SW 1271 (cell line): ENCODE data around the gene MOB3B.
"Not testable (repeated sequence)": the region's sequence is repeated elsewhere in the genome, so short reads cannot be mapped to it uniquely, and the experiment has no call there.

Experiments used
- DNase-seq, 2 experiments: peaks; one replicate each; lab custom pipeline; 2025; lab: John Stamatoyannopoulos, UW

Gene MOB3B

GRCh38 chr9:27474305-27474704 lies 55.3 kb downstream of the MOB3B start:
- no peak for DNase-seq

- no peak for DNase-seq
Measured at GRCh38 chr9:27473111-27473529, 56.5 kb downstream of the MOB3B start.

GRCh38 chr9:27472195-27472594 lies 57.4 kb downstream of the MOB3B start:
- no peak for DNase-seq

GRCh38 chr9:27471789-27472188 lies 57.8 kb downstream of the MOB3B start:
- no peak for DNase-seq

GRCh38 chr9:27471366-27471765 lies 58.2 kb downstream of the MOB3B start:
- DNase-seq = no peak

- no peak for DNase-seq
Measured at GRCh38 chr9:27470291-27470856, 59.2 kb downstream of the MOB3B start.

- DNase-seq = no peak
Measured at GRCh38 chr9:27469550-27469949, 60.1 kb downstream of the MOB3B start.

GRCh38 chr9:27468462-27469110 lies 61.0 kb downstream of the MOB3B start:
- DNase-seq = no peak

- DNase-seq = no peak
Measured at GRCh38 chr9:27468000-27468399, 61.6 kb downstream of the MOB3B start.

GRCh38 chr9:27467486-27467885 lies 62.1 kb downstream of the MOB3B start:
- DNase-seq = no peak

GRCh38 chr9:27466516-27466915 lies 63.1 kb downstream of the MOB3B start:
- DNase-seq = not testable (repeated sequence)

GRCh38 chr9:27464950-27465349 lies 64.7 kb downstream of the MOB3B start:
- not testable (repeated sequence) for DNase-seq

- DNase-seq = no peak
Measured at GRCh38 chr9:27462846-27463245, 66.8 kb downstream of the MOB3B start.

GRCh38 chr9:27462434-27462833 lies 67.2 kb downstream of the MOB3B start:
- DNase-seq = no peak

GRCh38 chr9:27460226-27461023 lies 69.2 kb downstream of the MOB3B start:
- DNase-seq = peak in 1 of 2 experiments; percentile 31

GRCh38 chr9:27457445-27457844 lies 72.2 kb downstream of the MOB3B start:
- no peak for DNase-seq

- no peak for DNase-seq
Measured at GRCh38 chr9:27453860-27454553, 75.6 kb downstream of the MOB3B start.

GRCh38 chr9:27451207-27451797 lies 78.3 kb downstream of the MOB3B start:
- no peak for DNase-seq

- DNase-seq = no peak
Measured at GRCh38 chr9:27450752-27451151, 78.9 kb downstream of the MOB3B start.

- DNase-seq = not testable (repeated sequence)
Measured at GRCh38 chr9:27448356-27448755, 81.3 kb downstream of the MOB3B start.

GRCh38 chr9:27447031-27447683 lies 82.5 kb downstream of the MOB3B start:
- DNase-seq = no peak

GRCh38 chr9:27445688-27446087 lies 83.9 kb downstream of the MOB3B start:
- DNase-seq = no peak
